Peyer's patch (tissue), 4 donors: ENCODE data around the gene TPP1. TPM values are rescaled to one million over a fixed set of nuclear protein-coding genes. Genes with fewer than 3 reads are reported as not detected.

Source experiments
- DNase-seq, 3 donors: peaks; one replicate each; pipeline ENCODE4 v3.0.0-alpha.2; 2017 to 2019
- H3K27ac ChIP-seq, 4 donors: fragments of 200-600 bp; sonication (generic); one replicate each; pipeline ENCODE4 v1.5.1; 2016 to 2019
- H3K27me3 ChIP-seq, 2 donors: fragments of 200-600 bp; sonication (generic); one replicate each; pipeline ENCODE4 v1.5.1; 2019
- H3K36me3 ChIP-seq, 3 donors: fragments of 200-600 bp; sonication (generic); one replicate each; pipeline ENCODE4 v1.5.1; 2016 to 2019
- H3K4me1 ChIP-seq, 4 donors: fragments of 200-600 bp; sonication (generic); one replicate each; pipeline ENCODE4 v1.5.1; 2016 to 2019
- H3K4me3 ChIP-seq, 4 donors: fragments of 200-600 bp; sonication (generic); 1 replicate in 3 of 4; 2 replicates in 1 of 4; pipeline ENCODE4 v1.5.1; 2016 to 2019; ENCODE audit warnings: mild to moderate bottlenecking in 1 of 4
- H3K9me3 ChIP-seq, 4 donors: fragments of 200-600 bp; sonication (generic); one replicate each; pipeline ENCODE4 v1.5.1; 2016 to 2019; ENCODE audit warnings: mild to moderate bottlenecking in 1 of 4
- CTCF ChIP-seq, 6 experiments: fragments of 450-650 bp in 4 of 6; fragments of 200-600 bp in 2 of 6; sonication (generic) in 1 of 6; IDR thresholded peaks; one replicate each; pipeline ENCODE4 v1.5.1; 2017 to 2019; ENCODE audit warnings: antibody characterized with exemption in 6 of 6, mild to moderate bottlenecking in 3 of 6, moderate library complexity in 1 of 6
- POLR2A ChIP-seq, 2 donors: fragments of 450-650 bp; IDR thresholded peaks; one replicate each; pipeline ENCODE4 v1.5.1; 2017; ENCODE audit warnings: antibody characterized with exemption in 2 of 2, mild to moderate bottlenecking in 2 of 2, moderate library complexity in 2 of 2
- total RNA-seq, 4 donors: library from RNA; depleted of rRNA; stranded (reverse); fragments of >200 nt; gene quantifications; one replicate each; pipeline ENCODE4 v1.1.0, GENCODE V29; 2016

Gene TPP1
- total RNA-seq, 4 donors from 2014 or later = 79.2 to 232 (median 134) TPM

GRCh38 chr11:6598555-6598954, 20.7 kb downstream of the TPP1 start:
- H3K27ac ChIP-seq = no peak overlapping the region
- DNase-seq = no peak
- H3K36me3 ChIP-seq = peaks cover 0 to 74% (median 0%) of the 10 kb centered on the region in 3 donors
- no peaks in the 10 kb centered on the region for H3K27me3 ChIP-seq
- H3K4me1 ChIP-seq = peaks cover 0 to 20% (median 4%) of the 10 kb centered on the region in 4 donors
- TF ChIP-seq CTCF (IDR thresholded peaks at IDR 0.05) = no peak
- no peak for TF ChIP-seq POLR2A (IDR thresholded peaks at IDR 0.05)
- H3K4me3 ChIP-seq = no peak overlapping the region
- no peaks in the 10 kb centered on the region for H3K9me3 ChIP-seq

GRCh38 chr11:6596239-6596877, 22.9 kb downstream of the TPP1 start:
- Histone ChIP-seq H3K27ac (peak overlapping the region in 1 of 4 donors; percentile 29), H3K4me1 (peaks cover 0 to 8% (median 0%) of the 10 kb centered on the region in 4 donors)
- no peak for DNase-seq

DNA sequence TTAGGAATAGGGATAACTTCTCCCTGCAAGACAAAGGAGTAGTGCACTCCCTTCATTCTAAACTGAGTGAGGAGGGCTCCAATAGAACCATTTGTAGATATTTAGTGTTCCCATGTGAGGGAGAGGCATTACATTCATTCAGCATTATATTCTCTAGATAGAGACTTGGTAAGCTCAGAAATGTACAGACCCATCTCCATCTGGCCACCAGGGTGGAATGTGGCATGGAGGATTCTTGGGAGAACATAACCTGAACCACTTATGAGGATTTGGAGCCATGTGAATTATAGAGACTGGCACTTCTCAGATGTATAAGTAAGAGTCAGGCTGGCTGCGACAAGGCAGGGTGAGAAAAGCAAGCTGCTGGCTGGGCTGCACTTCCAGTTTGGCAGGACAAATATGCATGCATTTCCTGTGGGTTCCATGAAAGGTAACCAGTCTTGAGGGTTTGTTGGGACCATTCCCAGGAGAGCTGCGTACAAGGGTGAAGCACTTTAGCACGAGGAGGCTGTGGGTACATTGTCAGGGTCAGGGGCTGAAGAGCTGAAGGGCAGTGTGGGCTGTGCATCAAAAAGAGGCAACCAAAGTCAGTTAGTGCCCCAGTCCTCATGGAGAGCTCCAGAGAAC, 25.0 kb downstream of the TPP1 start:
- H3K27ac ChIP-seq = no peak overlapping the region
- no peaks in the 10 kb centered on the region for H3K9me3 ChIP-seq
- H3K27me3 ChIP-seq = no peaks in the 10 kb centered on the region
- no peaks in the 10 kb centered on the region for H3K4me1 ChIP-seq
- no peak overlapping the region for H3K4me3 ChIP-seq
- H3K36me3 ChIP-seq = peaks cover 0 to 74% (median 0%) of the 10 kb centered on the region in 3 donors
- TF ChIP-seq POLR2A (IDR thresholded peaks at IDR 0.05) (no peak), CTCF (IDR thresholded peaks at IDR 0.05) (no peak)
- no peak for DNase-seq

More at GRCh38 chr11:6596239-6596877, 22.9 kb downstream of the TPP1 start:
- no peak overlapping the region for H3K4me3 ChIP-seq
- peaks cover 0 to 88% (median 0%) of the 10 kb centered on the region in 3 donors for H3K36me3 ChIP-seq
- H3K27me3 ChIP-seq = no peaks in the 10 kb centered on the region
- no peaks in the 10 kb centered on the region for H3K9me3 ChIP-seq
- TF ChIP-seq POLR2A (IDR thresholded peaks at IDR 0.05) = no peak
- no peak for TF ChIP-seq CTCF (IDR thresholded peaks at IDR 0.05)

- no peak for TF ChIP-seq CTCF (IDR thresholded peaks at IDR 0.05)
- peaks cover 0 to 6% (median 0%) of the 10 kb centered on the region in 4 donors for H3K9me3 ChIP-seq
- H3K27ac ChIP-seq = no peak overlapping the region
Observed at GRCh38 chr11:6588018-6588417, 31.2 kb downstream of the TPP1 start.

GRCh38 chr11:6587360-6587953, 31.8 kb downstream of the TPP1 start:
- H3K4me1 ChIP-seq = no peaks in the 10 kb centered on the region
- no peak overlapping the region for H3K4me3 ChIP-seq
- no peak for DNase-seq
- no peak overlapping the region for H3K27ac ChIP-seq
- no peaks in the 10 kb centered on the region for H3K27me3 ChIP-seq
- peaks cover 0 to 18% (median 0%) of the 10 kb centered on the region in 3 donors for H3K36me3 ChIP-seq
- peaks cover 0 to 6% (median 0%) of the 10 kb centered on the region in 4 donors for H3K9me3 ChIP-seq
- TF ChIP-seq CTCF (IDR thresholded peaks at IDR 0.05) (no peak), POLR2A (IDR thresholded peaks at IDR 0.05) (no peak)

More at GRCh38 chr11:6588018-6588417, 31.2 kb downstream of the TPP1 start:
- no peaks in the 10 kb centered on the region for H3K4me1 ChIP-seq
- no peaks in the 10 kb centered on the region for H3K27me3 ChIP-seq
- peaks cover 0 to 22% (median 0%) of the 10 kb centered on the region in 3 donors for H3K36me3 ChIP-seq
- DNase-seq = no peak
- no peak overlapping the region for H3K4me3 ChIP-seq
